Measurements from ENCODE around the gene PCDHB4. TPM values are rescaled to one million over a fixed set of nuclear protein-coding genes. Genes with fewer than 3 reads are reported as not detected.
"Not testable (repeated sequence)": the region's sequence is repeated elsewhere in the genome, so short reads cannot be mapped to it uniquely, and the experiment has no call there.

PCDHB4 gene
- not detected in 2 replicates for total RNA-seq (2014; rRNA removed; shearing (Covaris generic))
- polyA plus RNA-seq (2015; cell fraction: cytosol; rRNA removed): 0.06 and 0.07 TPM in 2 replicates
- 0.27 and 0.37 TPM in 2 replicates for polyA plus RNA-seq (2015; cell fraction: nucleus; rRNA removed)

- DNase-seq (ENCODE audit: low read depth): no peak
These were observed at the start of gene PCDHB4 for GRCh38 chr5:141121563-141121962. TSS of gene PCDHB4 (plus strand) at chr5:141121818. CDS start at chr5:141121999, 181 bp downstream.

GRCh38 chr5:141077826-141078225 lies 43.8 kb upstream of the PCDHB4 start:
- no peak for DNase-seq (ENCODE audit: low read depth)

DNA sequence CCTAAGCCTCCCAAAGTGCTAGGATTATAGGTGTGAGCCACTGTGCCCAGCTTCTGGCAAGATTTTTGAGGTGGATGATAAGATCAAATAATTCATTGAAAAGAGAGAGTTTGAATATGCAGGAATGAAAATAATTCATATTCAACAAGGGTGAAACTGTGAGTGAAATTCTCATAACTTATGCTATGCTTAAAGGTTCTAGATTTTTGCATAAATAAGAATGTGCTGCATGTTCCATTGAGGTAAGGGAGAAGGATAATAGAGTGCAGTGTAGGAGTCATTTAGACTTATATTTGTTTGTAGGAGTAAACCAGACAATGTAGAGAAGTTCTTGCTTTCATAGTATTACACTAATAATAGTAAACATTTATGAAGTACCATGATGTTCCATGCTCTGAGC lies 39.4 kb upstream of the PCDHB4 start:
- DNase-seq (ENCODE audit: low read depth): no peak

DNA sequence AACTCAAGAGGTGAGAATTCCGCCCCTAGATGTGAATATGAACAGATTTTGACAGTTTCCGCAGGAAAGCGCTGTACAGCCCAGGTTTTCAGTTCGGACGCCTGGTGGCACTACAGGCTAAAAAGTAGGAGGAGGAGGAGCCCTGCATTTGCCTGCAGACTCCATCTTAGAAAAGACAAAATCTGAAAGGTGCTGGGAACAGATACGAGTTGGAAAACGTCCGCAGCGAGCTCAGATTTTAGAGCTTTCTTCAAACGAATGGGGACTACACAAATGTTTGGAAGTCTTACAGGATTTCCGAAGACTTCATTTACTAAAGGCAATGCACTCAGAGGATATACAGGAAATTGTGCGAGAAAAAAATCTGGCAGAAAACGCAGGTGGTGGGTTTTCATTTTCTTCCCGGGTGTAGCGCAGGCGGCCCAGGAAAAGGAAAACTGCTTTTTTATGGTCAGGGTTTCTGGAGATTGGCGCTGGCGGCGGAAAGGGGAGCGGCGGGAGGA lies 37.1 kb upstream of the PCDHB4 start:
- peak; percentile 56 for DNase-seq (ENCODE audit: low read depth)

DNA sequence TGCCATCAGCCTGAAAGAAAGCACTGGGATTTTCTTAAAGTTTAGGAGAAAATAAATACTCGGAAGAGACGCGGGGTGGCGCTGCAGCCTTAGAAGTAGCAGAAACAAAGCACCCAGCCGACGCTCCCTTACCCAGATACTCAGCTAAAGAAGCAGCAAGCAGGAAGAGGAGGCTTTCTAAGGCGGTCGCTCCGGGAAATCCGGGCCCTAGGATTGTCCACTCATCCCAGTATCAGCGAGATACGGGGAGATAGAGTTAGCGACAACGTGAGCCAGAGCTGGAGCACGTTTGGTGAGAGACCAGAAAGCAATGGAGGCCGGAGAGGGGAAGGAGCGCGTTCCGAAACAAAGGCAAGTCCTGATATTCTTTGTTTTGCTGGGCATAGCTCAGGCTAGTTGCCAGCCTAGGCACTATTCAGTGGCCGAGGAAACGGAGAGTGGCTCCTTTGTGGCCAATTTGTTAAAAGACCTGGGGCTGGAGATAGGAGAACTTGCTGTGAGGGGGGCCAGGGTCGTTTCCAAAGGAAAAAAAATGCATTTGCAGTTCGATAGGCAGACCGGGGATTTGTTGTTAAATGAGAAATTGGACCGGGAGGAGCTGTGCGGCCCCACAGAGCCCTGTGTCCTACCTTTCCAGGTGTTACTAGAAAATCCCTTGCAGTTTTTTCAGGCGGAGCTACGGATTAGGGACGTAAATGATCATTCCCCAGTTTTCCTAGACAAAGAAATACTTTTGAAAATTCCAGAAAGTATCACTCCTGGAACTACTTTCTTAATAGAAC lies 26.9 kb upstream of the PCDHB4 start, which contains the start of gene PCDHB2:
TSS of gene PCDHB2 (plus strand) at position 135 of the 782 bp plus-strand sequence. CDS start at position 311, 176 bp downstream.
- peak; percentile 24 for DNase-seq (ENCODE audit: low read depth)

DNA sequence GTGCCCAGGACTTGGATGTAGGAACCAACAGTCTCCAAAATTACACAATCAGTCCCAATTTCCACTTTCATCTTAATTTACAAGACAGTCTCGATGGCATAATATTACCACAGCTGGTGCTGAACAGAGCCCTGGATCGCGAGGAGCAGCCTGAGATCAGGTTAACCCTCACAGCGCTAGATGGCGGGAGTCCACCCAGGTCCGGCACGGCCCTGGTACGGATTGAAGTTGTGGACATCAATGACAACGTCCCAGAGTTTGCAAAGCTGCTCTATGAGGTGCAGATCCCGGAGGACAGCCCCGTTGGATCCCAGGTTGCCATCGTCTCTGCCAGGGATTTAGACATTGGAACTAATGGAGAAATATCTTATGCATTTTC lies 26.4 kb upstream of the PCDHB4 start:
- DNase-seq (ENCODE audit: low read depth): no peak

- not testable (repeated sequence) for DNase-seq (ENCODE audit: low read depth)
These were observed 25.4 kb upstream of the PCDHB4 start for GRCh38 chr5:141096181-141096580.

DNA sequence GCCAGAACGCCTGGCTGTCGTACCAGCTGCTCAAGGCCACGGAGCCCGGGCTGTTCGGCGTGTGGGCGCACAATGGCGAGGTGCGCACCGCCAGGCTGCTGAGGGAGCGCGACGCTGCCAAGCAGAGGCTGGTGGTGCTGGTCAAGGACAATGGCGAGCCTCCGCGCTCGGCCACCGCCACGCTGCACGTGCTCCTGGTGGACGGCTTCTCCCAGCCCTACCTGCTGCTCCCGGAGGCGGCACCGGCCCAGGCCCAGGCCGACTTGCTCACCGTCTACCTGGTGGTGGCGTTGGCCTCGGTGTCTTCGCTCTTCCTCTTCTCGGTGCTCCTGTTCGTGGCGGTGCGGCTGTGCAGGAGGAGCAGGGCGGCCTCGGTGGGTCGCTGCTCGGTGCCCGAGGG lies 25.0 kb upstream of the PCDHB4 start:
- DNase-seq (ENCODE audit: low read depth): not testable (repeated sequence)

DNA sequence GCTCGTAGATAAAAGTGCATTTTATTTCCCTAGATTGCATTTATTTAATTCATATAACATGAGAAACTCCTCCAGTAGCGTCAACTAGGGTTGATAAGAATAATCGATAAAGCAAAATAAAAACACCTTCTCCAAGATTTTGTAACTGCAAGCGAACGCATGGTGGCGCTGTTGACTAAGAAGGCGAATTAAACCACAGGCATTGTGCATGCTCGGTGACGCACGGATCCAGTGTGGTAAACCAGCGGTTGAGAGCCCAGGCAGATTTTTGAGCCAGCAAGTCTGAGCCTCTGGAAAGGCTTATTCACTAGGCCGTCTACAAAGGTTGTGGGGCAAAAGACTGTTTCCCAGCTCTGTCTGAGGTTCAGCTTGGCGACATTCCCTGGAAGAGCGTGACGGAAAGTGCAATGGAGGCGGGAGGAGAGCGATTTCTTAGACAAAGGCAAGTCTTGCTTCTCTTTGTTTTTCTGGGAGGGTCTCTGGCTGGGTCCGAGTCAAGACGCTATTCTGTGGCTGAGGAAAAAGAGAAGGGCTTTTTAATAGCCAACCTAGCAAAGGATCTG lies 21.3 kb upstream of the PCDHB4 start, which contains the start of gene PCDHB3:
TSS of gene PCDHB3 (plus strand) at position 231 of the 563 bp plus-strand sequence. CDS start at position 408, 177 bp downstream.
- DNase-seq (ENCODE audit: low read depth): peak; percentile 35

DNA sequence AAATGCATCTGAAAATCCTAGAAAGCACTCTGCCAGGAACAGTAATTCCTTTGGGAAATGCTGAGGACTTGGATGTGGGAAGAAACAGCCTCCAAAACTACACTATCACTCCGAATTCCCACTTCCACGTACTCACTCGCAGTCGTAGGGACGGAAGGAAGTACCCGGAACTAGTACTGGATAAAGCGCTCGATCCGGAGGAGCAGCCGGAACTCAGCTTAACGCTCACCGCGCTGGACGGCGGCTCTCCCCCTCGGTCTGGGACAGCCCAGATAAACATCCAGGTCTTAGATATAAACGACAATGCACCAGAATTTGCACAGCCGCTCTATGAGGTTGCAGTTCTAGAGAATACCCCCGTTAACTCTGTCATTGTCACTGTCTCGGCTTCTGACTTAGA lies 20.6 kb upstream of the PCDHB4 start:
- no peak for DNase-seq (ENCODE audit: low read depth)

DNA sequence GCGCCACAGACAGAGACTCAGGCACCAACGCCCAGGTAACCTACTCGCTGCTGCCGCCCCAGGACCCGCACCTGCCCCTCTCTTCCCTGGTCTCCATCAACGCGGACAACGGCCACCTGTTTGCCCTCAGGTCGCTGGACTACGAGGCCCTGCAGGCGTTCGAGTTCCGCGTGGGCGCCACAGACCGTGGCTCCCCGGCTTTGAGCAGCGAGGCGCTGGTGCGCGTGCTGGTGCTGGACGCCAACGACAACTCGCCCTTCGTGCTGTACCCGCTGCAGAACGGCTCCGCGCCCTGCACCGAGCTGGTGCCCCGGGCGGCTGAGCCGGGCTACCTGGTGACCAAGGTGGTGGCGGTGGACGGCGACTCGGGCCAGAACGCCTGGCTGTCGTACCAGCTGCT lies 19.5 kb upstream of the PCDHB4 start:
- DNase-seq (ENCODE audit: low read depth): not testable (repeated sequence)

- DNase-seq (ENCODE audit: low read depth): not testable (repeated sequence)
These were observed 19.1 kb upstream of the PCDHB4 start for GRCh38 chr5:141102471-141102870.

DNA sequence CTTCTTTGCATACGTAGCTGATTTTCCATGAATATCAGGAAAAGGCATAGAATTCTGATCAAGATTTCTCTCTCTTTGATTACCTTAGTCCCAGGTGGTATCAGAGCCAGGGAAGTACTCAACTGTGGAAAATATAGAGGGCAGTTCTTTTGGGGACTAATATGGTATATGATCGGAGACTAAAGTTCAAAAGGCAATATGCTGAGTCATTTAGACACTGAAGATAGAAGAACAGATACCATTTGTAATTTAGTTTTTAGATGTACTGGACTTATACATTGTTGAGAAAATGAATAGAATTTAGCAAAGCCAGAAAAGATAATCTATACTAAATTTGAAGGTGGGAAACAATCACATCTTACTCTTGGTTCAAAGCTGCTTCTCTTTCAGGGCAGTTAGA lies 16.3 kb upstream of the PCDHB4 start:
- no peak for DNase-seq (ENCODE audit: low read depth)

- DNase-seq (ENCODE audit: low read depth): no peak
These were observed 2.4 kb upstream of the PCDHB4 start for GRCh38 chr5:141119250-141119649.

- DNase-seq (ENCODE audit: low read depth): no peak
These were observed 367 bp downstream of the PCDHB4 start for GRCh38 chr5:141121985-141122384.

DNA sequence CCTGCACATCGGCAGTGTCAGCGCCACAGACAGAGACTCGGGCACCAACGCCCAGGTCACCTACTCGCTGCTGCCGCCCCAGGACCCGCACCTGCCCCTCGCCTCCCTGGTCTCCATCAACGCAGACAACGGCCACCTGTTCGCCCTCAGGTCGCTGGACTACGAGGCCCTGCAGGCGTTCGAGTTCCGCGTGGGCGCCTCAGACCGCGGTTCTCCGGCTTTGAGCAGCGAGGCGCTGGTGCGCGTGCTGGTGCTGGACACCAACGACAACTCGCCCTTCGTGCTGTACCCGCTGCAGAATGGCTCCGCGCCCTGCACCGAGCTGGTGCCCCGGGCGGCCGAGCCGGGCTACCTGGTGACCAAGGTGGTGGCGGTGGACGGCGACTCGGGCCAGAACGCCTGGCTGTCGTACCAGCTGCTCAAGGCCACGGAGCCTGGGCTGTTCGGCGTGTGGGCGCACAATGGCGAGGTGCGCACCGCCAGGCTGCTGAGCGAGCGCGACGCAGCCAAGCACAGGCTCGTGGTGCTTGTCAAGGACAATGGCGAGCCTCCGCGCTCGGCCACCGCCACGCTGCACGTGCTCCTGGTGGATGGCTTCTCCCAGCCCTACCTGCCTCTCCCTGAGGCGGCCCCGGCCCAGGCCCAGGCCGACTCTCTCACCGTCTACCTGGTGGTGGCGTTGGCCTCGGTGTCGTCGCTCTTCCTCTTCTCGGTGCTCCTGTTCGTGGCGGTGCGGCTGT lies 1.9 kb downstream of the PCDHB4 start:
- DNase-seq (ENCODE audit: low read depth): not testable (repeated sequence)

- DNase-seq (ENCODE audit: low read depth): no peak
These were observed 5.7 kb downstream of the PCDHB4 start for GRCh38 chr5:141127305-141127704.

GRCh38 chr5:141135030-141135717 lies 13.6 kb downstream of the PCDHB4 start, which contains the start of gene PCDHB5:
TSS of gene PCDHB5 (plus strand) at chr5:141135206. CDS start at chr5:141135435, 229 bp downstream.
- peak; percentile 35 for DNase-seq (ENCODE audit: low read depth)

DNA sequence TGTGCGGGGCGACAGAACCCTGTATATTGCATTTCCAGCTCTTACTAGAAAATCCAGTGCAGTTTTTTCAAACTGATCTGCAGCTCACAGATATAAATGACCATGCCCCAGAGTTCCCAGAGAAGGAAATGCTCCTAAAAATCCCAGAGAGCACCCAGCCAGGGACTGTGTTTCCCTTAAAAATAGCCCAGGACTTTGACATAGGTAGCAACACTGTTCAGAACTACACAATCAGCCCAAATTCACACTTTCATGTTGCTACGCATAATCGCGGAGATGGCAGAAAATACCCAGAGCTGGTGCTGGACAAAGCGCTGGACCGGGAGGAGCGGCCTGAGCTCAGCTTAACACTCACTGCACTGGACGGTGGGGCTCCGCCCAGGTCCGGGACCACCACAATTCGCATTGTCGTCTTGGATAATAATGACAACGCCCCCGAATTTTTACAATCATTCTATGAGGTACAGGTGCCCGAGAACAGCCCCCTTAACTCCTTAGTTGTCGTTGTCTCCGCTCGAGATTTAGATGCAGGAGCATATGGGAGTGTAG lies 14.2 kb downstream of the PCDHB4 start:
- no peak for DNase-seq (ENCODE audit: low read depth)

DNA sequence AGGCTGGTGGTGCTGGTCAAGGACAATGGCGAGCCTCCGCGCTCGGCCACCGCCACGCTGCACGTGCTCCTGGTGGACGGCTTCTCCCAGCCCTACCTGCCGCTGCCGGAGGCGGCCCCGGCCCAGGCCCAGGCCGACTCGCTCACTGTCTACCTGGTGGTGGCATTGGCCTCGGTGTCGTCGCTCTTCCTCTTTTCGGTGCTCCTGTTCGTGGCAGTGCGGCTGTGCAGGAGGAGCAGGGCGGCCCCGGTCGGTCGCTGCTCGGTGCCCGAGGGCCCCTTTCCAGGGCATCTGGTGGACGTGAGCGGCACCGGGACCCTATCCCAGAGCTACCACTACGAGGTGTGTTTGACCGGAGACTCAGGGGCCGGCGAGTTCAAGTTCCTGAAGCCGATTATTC lies 15.7 kb downstream of the PCDHB4 start:
- DNase-seq (ENCODE audit: low read depth): not testable (repeated sequence)
